ENCODE data around the gene PLXNB3.

Gene PLXNB3

DNA sequence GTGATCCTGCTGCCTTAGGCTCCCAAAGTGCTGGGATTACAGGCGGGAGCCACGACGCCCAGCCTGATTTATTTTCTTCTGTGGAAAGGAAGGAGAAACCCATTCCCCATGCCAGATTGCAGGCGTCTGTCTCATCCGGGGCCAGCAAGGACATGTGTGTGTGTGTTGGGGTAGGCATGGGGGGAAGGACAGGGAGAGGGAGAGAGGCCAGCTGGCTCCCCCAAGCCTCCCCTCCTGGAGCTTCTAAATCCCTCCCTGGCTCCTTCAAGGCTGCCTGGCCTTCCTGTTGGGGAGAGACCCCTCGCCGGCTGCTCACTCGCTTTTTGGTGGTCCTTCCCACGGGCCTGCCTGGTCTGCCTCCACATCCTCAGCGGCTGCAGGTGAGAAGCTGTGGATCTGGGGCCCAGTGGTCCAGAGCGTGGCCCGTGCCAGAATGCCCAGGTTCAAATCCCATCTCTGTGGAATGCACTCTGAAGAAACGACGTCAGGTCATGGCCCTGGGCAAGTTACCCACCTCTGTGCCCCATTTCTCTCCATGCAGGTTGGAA lies 1.3 kb upstream of the PLXNB3 start:
- DNase-seq, result no peak

DNA sequence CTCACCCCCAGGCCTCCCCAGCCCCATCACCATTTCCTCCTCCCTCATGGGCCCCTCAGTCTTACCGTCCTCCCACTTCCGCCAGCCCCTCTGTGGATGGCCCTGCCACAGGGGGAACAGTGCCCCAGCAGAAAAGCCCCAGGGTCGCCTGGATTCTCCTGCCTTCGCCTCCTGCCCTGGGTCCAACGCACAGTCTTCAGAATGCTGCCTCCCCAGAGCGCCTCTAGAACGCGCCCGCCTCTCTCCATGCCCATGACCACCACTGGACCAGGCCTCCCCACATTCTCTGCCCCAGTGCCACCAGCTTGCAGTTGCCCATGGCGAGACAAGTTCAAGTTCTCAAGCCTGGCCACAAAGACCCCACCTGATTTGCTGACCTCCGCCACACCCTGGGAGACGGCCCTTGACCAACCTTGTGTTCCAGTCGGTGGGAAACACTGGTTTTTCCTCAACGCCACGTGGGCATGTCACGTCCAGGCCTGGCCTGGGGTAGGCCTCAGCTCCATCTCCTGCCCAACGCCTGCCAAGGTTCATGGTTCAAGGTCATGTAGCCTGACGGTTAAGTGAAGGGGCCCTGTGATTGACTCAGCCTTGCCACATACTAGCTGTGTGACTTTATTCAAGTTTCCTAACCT lies 634 bp upstream of the PLXNB3 start:
- no peak for DNase-seq

DNA sequence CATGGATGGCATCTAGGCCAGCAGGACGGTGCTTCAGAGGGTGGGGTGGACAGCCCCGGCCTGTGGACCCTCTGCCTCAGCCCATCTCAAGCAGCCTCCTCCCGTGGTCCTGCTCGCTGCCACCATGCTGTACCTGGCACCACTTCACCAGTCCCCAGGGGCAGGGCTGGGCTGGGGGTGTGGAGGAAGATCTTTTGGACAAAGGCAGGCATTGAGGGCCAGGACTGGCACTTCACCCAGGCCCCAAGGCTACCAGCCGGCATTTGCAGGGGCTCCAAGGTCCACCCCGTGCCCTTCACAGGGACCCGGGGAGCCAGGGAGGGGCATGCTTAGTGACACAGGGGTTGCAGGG lies 713 bp downstream of the PLXNB3 start:
- no peak for DNase-seq

DNA sequence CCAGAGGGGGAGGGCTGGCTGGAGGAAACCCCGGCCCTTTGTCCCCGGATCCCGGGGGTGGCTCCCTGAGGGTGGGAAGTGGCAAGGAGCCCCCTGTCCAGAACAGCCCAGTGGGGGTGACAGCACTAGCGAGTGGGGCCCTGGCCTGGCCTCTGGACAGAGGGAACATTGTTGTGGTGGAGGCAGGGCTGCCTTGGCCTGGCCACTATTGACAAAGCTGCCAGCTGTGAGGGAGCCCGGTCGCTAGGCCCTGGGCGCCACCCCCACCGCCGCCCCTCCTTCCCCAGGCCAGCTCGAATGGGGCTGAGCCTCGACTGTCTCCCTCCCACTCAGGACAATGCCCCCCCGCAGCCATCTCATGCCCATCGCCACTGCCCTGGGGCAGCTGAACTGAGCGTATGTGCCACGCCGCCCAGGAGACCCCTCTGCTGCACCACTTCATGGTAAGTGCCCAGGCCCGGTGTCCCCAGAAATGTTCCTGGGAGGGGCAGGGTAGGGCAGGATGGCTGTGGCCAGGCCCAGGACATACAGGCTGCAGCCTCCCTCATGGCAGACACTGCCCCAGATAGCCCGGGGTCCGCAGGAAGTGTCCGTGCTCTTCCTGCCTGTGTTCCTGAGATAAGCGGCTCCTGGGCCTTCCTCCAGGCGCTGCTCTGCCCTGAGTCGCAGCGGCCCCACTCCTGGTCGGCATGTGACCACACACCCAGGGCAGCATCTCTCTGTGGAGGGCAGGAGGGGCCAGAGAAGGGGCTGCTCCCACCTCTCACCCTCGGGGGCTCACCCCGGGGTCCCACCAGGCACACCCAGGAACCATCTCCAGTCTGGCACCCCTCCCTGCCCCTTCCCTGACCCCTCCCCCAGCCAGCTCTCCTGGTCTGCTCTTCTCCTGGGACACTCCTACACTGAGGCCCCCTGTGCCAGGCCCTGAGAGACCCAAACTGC lies 1.4 kb downstream of the PLXNB3 start:
- DNase-seq, result no peak

DNA sequence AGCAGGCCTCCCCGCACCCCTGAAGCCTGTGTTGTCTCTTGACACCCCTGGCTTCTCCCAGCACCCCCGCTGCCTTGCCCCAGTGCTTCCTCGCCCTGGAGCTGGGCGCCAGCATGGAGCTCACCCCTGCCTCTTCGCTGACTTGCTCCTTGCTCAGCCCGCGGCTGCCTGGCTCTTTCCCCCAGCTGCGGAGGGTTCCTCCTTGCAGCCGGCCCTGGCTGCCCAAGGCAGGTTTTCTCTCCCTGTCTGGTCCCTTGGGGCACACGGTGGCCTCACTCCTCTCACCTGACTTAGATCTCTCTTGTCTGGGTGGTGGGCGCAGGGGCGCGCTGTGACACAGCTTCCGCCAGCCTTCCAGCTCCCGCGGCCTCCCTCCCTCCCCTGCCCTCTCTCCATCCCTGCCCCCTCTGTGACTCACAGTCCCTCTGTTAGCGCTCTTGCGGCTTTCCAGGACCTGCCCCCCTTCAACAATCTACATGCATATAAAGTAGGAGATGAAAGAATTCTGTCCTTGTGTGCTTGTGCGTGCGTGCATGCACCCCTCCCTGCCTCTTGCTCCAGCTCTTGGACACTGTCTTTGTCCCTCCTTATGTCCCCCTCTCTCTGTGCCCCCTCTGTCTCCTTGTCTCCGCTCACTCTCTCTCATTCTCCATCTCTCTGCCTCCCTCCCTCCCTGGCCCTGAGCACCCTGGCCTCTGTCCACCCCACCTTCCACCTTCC lies 2.2 kb downstream of the PLXNB3 start:
- DNase-seq, result peak in 2 of 3 experiments; percentile 32 to 58

DNA sequence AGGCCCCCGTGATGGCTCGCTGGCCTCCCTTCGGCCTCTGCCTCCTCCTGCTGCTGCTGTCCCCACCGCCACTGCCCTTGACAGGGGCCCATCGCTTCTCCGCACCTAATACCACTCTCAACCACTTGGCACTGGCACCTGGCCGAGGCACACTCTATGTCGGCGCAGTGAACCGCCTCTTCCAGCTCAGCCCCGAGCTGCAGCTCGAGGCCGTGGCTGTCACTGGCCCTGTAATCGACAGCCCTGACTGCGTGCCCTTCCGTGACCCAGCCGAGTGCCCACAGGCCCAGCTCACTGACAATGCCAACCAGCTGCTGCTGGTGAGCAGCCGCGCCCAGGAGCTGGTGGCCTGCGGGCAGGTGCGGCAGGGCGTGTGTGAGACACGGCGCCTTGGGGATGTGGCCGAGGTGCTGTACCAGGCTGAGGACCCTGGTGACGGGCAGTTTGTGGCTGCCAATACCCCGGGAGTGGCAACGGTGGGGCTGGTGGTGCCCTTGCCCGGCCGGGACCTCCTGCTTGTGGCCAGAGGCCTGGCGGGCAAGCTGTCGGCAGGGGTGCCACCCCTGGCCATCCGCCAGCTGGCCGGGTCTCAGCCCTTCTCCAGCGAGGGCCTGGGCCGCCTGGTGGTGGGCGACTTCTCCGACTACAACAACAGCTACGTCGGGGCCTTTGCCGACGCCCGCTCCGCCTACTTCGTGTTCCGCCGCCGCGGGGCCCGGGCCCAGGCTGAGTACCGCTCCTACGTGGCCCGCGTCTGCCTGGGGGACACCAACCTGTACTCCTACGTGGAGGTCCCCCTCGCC lies 3.0 kb downstream of the PLXNB3 start:
- peak in 1 of 3 experiments; percentile 43 for DNase-seq

DNA sequence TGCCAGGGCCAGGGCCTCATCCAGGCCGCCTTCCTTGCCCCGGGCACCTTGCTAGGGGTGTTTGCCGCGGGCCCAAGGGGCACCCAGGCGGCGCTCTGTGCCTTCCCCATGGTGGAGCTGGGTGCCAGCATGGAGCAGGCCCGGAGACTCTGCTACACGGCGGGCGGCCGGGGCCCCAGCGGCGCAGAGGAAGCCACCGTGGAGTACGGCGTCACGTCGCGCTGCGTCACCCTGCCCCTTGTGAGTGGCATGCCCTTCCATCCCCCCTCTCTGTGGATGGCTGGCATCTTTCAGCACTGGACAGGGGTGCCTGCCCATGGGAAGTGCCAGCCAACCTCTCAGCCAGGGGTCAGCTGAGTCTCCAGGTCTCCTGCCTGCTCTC lies 3.6 kb downstream of the PLXNB3 start:
- DNase-seq, result no peak

DNA sequence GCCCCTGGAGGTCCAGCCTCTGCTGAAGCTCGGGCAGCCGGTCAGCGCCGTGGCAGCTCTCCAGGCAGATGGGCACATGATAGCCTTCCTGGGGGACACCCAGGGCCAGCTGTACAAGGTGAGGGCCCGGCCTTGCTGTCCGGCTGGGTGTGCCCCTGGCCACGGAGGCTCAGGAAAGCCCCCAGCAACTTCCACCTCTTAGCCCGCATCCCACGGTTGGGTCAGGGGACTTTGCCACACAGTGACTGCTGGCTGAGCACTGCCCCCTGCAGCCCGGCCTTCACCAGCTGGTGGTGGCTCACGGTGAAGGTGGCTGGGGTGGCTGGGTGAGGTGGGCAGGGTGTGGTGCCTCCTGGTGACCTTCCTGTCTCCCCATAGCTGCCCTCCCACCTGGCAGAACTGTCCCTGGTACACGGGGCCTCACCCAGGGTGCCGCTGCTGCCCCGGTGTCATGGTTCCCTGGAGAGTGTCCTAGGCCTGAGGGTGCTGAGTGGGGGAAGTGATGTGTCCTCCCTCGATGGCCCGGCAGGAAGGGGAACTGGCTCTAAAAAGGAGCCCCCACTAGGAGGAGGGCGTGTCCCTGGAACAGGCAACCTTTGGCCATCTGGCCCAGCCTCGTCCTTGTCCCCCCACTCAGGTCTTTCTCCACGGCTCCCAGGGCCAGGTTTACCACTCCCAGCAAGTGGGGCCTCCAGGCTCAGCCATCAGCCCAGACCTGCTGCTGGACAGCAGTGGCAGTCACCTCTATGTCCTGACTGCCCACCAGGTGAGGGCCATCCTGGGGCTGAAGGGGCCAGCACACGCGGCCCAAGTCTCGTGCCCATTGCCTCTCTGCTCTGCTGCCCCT lies 4.5 kb downstream of the PLXNB3 start:
- no peak for DNase-seq

DNA sequence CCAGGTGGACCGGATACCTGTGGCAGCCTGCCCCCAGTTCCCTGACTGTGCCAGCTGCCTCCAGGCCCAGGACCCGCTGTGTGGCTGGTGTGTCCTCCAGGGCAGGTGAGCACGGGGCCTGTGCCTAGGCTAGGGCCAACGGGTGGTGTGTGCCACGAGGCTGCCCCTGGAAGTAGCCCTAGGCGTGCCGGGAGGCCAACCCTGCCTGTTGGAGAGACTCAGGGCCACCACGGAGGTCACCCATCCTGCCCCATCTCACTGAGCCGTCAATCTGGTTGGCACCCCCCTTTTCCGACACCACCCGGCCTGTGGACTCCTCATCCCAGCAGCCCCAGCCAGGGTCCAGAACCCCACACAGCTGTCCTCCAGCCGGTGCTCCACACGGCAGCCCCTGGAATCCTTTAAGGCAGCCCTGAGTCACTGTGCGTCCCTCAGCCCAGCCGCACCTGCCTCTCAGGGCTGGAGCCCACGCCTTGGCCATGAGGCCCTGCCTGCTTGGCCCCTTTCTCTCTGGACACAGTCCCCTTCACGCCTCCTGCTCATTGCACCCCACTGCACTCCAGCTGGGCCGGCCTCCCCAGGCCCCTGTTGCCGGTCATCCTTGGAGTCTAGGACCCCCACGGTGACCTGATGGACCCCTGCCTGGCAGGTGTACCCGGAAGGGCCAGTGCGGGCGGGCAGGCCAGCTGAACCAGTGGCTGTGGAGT lies 5.3 kb downstream of the PLXNB3 start:
- no peak for DNase-seq

DNA sequence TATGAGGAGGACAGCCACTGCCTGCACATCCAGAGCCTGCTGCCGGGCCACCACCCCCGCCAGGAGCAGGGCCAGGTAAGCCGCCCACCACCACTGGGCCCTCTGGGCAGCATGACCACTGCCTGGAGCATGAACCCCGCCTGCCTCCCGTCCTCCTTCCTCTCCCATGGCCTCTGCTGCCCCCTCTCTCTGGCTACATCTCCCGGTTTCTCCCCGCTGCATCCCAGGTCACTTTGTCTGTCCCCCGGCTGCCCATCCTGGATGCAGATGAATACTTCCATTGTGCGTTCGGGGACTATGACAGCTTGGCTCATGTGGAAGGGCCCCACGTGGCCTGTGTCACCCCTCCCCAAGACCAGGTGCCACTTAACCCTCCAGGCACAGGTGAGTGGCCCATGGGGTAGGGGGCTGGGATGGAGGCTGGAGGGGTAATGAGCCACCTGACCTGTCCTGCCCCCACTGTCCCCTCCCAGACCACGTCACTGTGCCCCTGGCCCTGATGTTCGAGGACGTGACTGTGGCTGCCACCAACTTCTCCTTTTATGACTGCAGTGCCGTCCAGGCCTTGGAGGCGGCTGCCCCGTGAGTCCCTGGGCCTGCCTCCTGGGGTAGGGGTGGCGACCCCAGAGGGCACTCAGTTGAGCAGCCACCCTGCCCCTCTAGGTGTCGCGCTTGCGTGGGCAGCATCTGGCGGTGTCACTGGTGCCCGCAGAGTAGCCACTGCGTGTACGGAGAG lies 6.0 kb downstream of the PLXNB3 start:
- no peak for DNase-seq

DNA sequence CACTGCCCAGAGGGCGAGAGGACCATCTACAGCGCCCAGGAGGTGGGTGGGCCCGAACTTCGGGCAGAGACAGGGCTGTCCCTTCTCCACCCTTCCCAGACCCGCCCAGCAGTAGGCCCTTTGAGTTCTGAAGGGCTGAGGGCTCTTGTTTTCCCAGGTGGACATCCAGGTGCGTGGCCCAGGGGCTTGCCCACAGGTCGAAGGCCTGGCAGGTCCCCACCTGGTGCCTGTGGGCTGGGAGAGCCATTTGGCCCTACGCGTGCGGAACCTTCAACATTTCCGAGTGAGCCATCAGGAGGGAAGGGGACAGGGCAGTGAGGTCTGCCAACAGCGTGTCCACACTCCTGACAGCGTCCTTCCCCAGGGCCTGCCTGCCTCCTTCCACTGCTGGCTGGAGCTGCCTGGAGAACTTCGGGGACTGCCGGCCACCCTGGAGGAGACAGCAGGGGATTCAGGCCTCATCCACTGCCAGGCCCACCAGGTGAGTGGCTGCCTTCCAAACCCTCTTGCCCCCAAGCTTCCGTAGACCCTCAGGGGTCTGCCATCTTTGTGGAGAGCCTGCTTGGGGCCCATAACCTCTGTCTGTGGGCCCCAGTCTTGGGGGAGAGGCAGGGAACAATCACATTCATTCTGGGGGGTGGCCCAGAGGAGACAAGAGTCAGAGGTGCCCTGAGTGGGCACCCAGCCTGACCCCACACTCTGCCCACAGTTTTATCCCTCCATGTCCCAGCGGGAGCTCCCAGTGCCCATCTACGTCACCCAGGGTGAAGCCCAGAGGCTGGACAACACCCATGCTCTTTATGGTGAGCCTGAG lies 6.8 kb downstream of the PLXNB3 start:
- no peak for DNase-seq

DNA sequence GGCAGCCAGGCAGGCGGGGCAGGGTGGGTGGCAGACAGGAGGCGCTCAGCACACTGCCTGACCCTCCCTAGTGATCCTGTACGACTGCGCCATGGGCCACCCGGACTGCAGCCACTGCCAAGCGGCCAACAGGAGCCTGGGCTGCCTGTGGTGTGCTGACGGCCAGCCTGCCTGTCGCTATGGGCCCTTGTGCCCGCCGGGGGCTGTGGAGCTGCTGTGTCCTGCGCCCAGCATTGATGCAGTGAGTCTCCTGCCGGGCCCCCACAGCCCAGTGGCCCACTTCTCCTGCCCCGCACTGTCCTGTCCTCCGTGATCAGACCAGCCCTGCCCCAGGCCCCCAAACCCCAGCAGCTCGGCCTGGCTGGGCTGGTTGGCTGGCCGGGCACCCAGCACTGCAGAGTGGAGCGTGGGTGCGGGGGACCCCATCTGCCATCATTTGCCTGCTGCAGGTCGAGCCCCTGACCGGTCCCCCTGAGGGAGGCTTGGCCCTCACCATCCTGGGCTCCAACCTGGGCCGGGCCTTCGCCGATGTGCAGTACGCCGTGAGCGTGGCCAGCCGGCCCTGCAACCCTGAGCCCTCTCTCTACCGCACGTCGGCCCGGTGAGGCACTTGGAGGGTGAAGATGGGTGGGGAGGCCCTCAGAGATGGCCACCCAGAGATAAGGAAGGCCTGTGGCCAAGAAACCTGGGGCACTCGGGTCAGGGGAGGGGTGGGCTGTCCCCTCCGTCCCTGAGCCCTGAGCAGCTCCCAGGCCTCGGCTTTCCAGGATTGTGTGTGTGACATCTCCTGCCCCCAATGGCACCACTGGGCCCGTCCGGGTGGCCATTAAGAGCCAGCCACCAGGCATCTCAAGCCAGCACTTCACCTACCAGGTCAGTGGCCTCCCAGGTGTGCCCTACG lies 7.6 kb downstream of the PLXNB3 start:
- DNase-seq, result no peak

DNA sequence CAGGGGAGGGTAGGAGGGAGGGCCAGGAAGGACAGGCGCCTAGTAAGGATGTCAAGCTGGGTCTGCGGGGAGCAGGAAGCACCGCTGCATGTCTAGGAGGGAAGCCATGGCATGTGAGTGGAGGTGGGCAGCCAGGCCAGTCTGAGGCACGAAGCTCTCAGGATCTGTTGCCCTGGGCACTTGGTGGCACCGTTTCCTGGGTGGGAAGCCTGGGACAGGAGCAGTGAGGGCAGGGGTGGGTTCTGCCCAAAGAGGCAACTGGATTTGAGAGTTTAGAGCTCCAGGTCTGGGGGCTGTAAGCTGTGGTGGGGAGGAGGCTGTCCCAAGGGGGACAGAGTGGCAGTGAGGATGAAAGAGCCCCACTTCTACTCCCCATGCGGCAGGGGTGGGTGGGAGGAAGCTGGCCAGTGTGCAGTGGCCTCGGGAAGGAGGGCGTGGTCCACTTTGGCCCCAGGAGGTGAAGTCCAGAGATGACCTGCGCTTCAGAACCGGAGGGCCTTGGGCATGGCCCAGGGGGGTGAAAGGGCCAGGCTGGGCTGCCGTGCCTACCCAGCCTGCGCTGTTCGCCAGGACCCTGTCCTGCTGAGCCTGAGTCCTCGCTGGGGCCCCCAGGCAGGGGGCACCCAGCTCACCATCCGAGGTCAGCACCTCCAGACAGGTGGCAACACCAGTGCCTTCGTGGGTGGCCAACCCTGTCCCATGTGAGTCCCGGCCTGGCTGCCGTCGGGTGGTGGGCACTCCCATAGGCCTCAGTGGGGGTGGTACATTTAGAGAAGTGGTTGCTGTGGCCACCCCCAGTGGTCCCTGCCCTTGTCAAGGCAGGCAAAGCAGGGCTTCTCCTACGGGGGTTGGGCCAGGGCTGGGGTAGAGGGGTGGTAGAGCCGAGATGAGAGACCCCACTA lies 8.5 kb downstream of the PLXNB3 start:
- no peak for DNase-seq

DNA sequence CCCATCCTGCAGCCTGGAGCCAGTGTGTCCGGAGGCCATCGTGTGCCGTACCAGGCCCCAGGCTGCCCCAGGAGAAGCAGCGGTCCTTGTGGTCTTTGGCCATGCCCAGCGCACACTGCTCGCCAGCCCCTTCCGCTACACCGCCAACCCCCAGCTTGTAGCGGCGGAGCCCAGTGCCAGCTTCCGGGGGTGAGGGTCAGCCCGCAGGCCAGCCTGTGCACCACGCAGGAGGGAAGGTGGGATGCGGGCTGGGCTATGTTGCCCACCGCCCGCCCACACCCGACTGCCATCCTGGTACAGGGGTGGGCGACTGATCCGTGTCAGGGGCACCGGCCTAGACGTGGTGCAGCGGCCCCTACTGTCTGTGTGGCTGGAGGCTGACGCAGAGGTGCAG lies 9.2 kb downstream of the PLXNB3 start:
- DNase-seq, result no peak

DNA sequence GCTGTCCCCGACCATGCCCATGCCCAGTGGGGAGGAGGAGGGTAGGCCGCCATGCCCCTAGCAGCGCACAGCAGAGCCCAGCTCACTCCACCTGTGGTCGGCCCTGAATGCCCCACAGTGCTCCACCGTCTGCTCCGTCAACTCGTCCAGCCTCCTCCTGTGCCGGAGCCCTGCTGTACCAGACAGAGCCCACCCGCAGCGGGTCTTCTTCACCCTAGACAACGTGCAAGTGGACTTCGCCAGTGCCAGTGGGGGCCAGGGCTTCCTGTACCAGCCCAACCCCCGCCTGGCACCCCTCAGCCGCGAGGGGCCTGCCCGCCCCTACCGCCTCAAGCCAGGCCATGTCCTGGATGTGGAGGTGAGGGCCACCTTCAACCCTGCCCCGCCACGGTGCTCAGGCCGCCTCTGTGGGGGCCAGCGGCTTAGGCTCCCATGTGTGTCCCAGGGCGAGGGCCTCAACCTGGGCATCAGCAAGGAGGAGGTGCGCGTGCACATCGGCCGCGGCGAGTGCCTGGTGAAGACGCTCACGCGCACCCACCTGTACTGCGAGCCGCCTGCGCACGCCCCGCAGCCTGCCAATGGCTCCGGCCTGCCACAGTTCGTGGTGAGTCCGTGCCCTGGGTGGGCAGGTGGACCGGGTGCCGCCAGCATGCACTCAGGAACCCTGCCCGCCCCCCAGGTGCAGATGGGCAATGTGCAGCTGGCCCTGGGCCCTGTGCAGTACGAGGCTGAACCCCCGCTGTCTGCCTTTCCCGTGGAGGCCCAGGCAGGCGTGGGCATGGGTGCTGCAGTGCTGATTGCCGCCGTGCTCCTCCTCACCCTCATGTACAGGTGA lies 9.9 kb downstream of the PLXNB3 start:
- DNase-seq, result no peak

DNA sequence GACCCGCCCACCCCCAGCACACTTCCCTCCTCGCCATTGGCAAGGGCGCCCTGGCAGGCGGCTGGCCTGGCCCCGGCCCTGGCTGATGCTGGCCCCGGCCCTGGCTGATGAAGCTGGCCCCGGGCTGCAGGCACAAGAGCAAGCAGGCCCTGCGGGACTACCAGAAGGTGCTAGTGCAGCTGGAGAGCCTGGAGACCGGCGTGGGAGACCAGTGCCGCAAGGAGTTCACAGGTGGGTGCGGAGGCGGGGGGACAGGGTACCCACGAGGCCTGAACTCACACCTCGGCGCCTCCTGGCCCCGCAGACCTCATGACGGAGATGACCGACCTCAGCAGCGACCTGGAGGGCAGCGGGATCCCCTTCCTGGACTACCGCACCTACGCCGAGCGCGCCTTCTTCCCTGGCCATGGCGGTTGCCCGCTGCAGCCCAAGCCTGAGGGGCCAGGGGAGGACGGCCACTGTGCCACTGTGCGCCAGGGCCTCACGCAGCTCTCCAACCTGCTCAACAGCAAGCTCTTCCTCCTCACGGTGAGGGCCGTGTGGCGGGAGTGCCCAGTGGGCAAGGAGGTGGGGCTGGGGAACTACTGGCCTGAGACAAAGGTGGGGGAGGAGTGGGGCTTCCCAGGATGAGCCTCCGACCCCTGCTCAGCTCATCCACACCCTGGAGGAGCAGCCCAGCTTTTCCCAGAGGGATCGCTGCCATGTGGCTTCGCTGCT lies 10.7 kb downstream of the PLXNB3 start:
- DNase-seq, result no peak
